K562 (cell line): ENCODE measurements around the gene USP19. TPM values are rescaled to one million over a fixed set of nuclear protein-coding genes. Genes with fewer than 3 reads are reported as not detected.

ENCODE experiments used
- ATAC-seq: fragments of 200-7000 bp; cut with Tn5 transposase; 3 replicates; pipeline ENCODE4 v1.9.1; 2020; ENCODE audit warnings: moderate library complexity
- BruUV-seq: library from RNA; stranded (reverse); fragments of 400-500 nt; replicated peaks from 2 replicates; lab custom pipeline; 2021; lab: Mats Ljungman, UMichigan
- CTCF ChIA-PET: fragments of 300-600 bp; formaldehyde crosslinking; extraction: SDS; loops from one replicate; lab custom pipeline; 2021; ENCODE audit warnings: low intra/inter-chr PET ratio; lab: Yijun Ruan, JAX
- POLR2A ChIA-PET: fragments of 300-600, 350-650 bp; sonication (Branson Sonifier 250); formaldehyde crosslinking; extraction: SDS; loops from one replicate; lab custom pipeline; 2021; ENCODE audit warnings: antibody characterized with exemption, inconsistent platforms; lab: Yijun Ruan, JAX
- DNase-seq, 4 experiments: peaks; one replicate each; pipeline versions ENCODE4 v3.0.0 to v3.0.0-alpha.2; 2011 to 2018; ENCODE audit warnings: low spot score in 3 of 4, mixed read lengths in 3 of 4; ENCODE audit errors: extremely low read depth in 1 of 4
- FAIRE-seq: peaks from 2 replicates; lab custom pipeline; 2011; peaks lifted over from hg19 to GRCh38; lab: Jason Lieb, UNC
- H2AFZ ChIP-seq: 2 replicates; pipeline ENCODE4 v1.6.0; 2011; ENCODE audit warnings: low read depth, low read length, control low read depth, inconsistent platforms
- H3K27ac ChIP-seq: fragments of 200-600 bp; 3 replicates; pipeline ENCODE4 v1.8.0; 2011; ENCODE audit warnings: low read depth, mild to moderate bottlenecking, control low read depth, inconsistent platforms, low read length, moderate library complexity, mixed read lengths; ENCODE audit errors: extremely low read depth
- H3K27me3 ChIP-seq, 2 experiments: fragments of 300-600 bp in 1 of 2; 2 replicates in 1 of 2; 3 replicates in 1 of 2; pipeline versions ENCODE4 v1.6.0 to v1.8.0; 2011; ENCODE audit warnings: inconsistent platforms in 2 of 2, low read length in 2 of 2, mild to moderate bottlenecking in 1 of 2, mixed read lengths in 1 of 2, moderate library complexity in 1 of 2; ENCODE audit not compliant: control insufficient read depth in 2 of 2, insufficient read depth in 2 of 2
- H3K36me3 ChIP-seq: fragments of 300-600 bp; 3 replicates; pipeline ENCODE4 v1.8.0; 2011; ENCODE audit warnings: mild to moderate bottlenecking, low read length, inconsistent platforms; ENCODE audit not compliant: control insufficient read depth, insufficient read depth
- H3K4me1 ChIP-seq, 2 experiments: fragments of 200-600 bp in 1 of 2; replicated peaks in 1 of 2; 2 replicates in 1 of 2; 3 replicates in 1 of 2; pipeline versions ENCODE4 v1.5.1 to v1.8.0; 2011; ENCODE audit warnings: inconsistent platforms in 2 of 2, low read length in 2 of 2, mild to moderate bottlenecking in 1 of 2, mixed read lengths in 1 of 2, moderate library complexity in 1 of 2; ENCODE audit not compliant: control insufficient read depth in 2 of 2, insufficient read depth in 2 of 2
- H3K4me2 ChIP-seq: 2 replicates; pipeline ENCODE4 v1.6.1; 2011; ENCODE audit warnings: low read length, control low read depth, inconsistent platforms, mixed read lengths; ENCODE audit not compliant: insufficient read depth
- H3K4me3 ChIP-seq: fragments of 200-600 bp; sonication (generic), shearing (Covaris generic); 2 replicates; pipeline ENCODE4 v1.5.1; 2016; ENCODE audit warnings: control low read depth, inconsistent platforms
- H3K79me2 ChIP-seq: fragments of 200-600 bp; 3 replicates; pipeline ENCODE4 v1.8.0; 2011; ENCODE audit warnings: low read length, inconsistent platforms; ENCODE audit not compliant: control insufficient read depth, insufficient read depth
- H3K9ac ChIP-seq, 2 experiments: 2 replicates each; pipeline versions ENCODE4 v1.6.0 to v1.6.1; 2011; ENCODE audit warnings: low read depth in 2 of 2, low read length in 2 of 2, control low read depth in 1 of 2, inconsistent platforms in 1 of 2, mild to moderate bottlenecking in 1 of 2, mixed read lengths in 1 of 2; ENCODE audit not compliant: insufficient read depth in 1 of 2
- H3K9me1 ChIP-seq: one replicate; pipeline ENCODE4 v1.6.0; 2011; ENCODE audit warnings: inconsistent platforms, mild to moderate bottlenecking, low read length, moderate library complexity; ENCODE audit not compliant: control insufficient read depth, insufficient read depth
- H3K9me3 ChIP-seq: replicated peaks from 2 replicates; pipeline ENCODE4 v1.5.1; 2011; ENCODE audit warnings: low read depth, low read length, inconsistent platforms; ENCODE audit not compliant: control insufficient read depth, insufficient read depth
- H4K20me1 ChIP-seq: replicated peaks from 2 replicates; pipeline ENCODE4 v1.6.1; 2011; ENCODE audit warnings: low read length, inconsistent platforms, mixed read lengths; ENCODE audit not compliant: control insufficient read depth, insufficient read depth
- CTBP1 ChIP-seq: fragments of 450-650 bp; IDR thresholded peaks from 2 replicates; pipeline ENCODE4 v1.6.1; 2016; ENCODE audit warnings: borderline replicate concordance
- CTCF ChIP-seq, 3 experiments: IDR thresholded peaks in 2 of 3; conservative IDR thresholded peaks in 1 of 3; 2 replicates each; pipeline ENCODE4 v1.5.1; 2011 to 2012; ENCODE audit warnings: low read length in 3 of 3, mild to moderate bottlenecking in 3 of 3, control low read depth in 2 of 3, improper control_type of control experiment in 1 of 3, inconsistent platforms in 1 of 3, low read depth in 1 of 3, mixed read lengths in 1 of 3, moderate library complexity in 1 of 3; ENCODE audit not compliant: insufficient read depth in 2 of 3
- CTCFL ChIP-seq: IDR thresholded peaks from 2 replicates; pipeline ENCODE4 v1.6.1; 2011; ENCODE audit warnings: borderline replicate concordance, low read depth, mild to moderate bottlenecking, moderate library complexity, low read length; ENCODE audit not compliant: insufficient read depth, poor library complexity, severe bottlenecking
- DPF2 ChIP-seq: fragments of 450-650 bp; IDR thresholded peaks from 2 replicates; pipeline ENCODE4 v1.6.1; 2016
- MYNN ChIP-seq, 2 experiments: sonication (generic); formaldehyde crosslinking in 1 of 2; IDR thresholded peaks; 2 replicates each; pipeline versions ENCODE4 v1.5.0 to v1.6.1; 2016 to 2020; ENCODE audit warnings: antibody characterized with exemption in 1 of 2, missing genetic modification reagents in 1 of 2
- NEUROD1 ChIP-seq: fragments of 150-350 bp; IDR thresholded peaks from 2 replicates; pipeline ENCODE4 v1.6.1; 2014; ENCODE audit warnings: borderline replicate concordance, low read length, low read depth; ENCODE audit not compliant: partially characterized antibody
- NR2C2 ChIP-seq, 2 experiments: fragments of 200-800 bp in 1 of 2; sonication (Bioruptor generic) in 1 of 2; sonication (generic) in 1 of 2; formaldehyde crosslinking in 1 of 2; IDR thresholded peaks; 2 replicates each; pipeline versions ENCODE4 v1.6.1 to v1.8.0; 2016 to 2022; ENCODE audit warnings: mild to moderate bottlenecking in 1 of 2, missing compliant biosample characterization in 1 of 2, missing genetic modification characterization in 1 of 2, missing genetic modification reagents in 1 of 2
- POLR2AphosphoS2 ChIP-seq: IDR thresholded peaks from 2 replicates; pipeline ENCODE4 v1.6.1; 2012; ENCODE audit warnings: low read length, improper control_type of control experiment
- RAD21 ChIP-seq, 2 experiments: fragments of 250-450 bp in 1 of 2; fragments of 450-650 bp in 1 of 2; sonication (Bioruptor Pico) in 1 of 2; formaldehyde crosslinking in 1 of 2; IDR thresholded peaks in 1 of 2; conservative IDR thresholded peaks in 1 of 2; 2 replicates each; pipeline versions ENCODE4 v1.4.0 to v1.8.0; 2020 to 2022; ENCODE audit warnings: mild to moderate bottlenecking in 2 of 2, moderate library complexity in 1 of 2
- RBM15 ChIP-seq: fragments of 200-400 bp; formaldehyde crosslinking; IDR thresholded peaks from 2 replicates; pipeline ENCODE4 v1.6.1; 2018; ENCODE audit warnings: mild to moderate bottlenecking, low read length, moderate library complexity; ENCODE audit not compliant: insufficient read depth
- RHOXF2B ChIP-seq: fragments of 250-450 bp; sonication (Bioruptor Pico); conservative IDR thresholded peaks from 2 replicates; pipeline ENCODE4 v1.5.1; 2021
- ZBTB34 ChIP-seq: fragments of 250-450 bp; sonication (Bioruptor Pico); IDR thresholded peaks from 2 replicates; pipeline ENCODE4 v1.8.0; 2021; ENCODE audit warnings: mild to moderate bottlenecking, moderate library complexity
- WGBS: fragments of 100-300 bp; shearing (Covaris generic); methylation state at CpG from one replicate; pipeline ENCODE4 v1.1.6; 2016; ENCODE audit warnings: low coverage, mixed read lengths; ENCODE audit not compliant: insufficient coverage; ENCODE audit errors: missing lambda C conversion rate; 5-methylcytosine and 5-hydroxymethylcytosine counted together
- in situ Hi-C: fragments of 300-500 bp; cut with MboI; formaldehyde crosslinking; loops from 4 replicates; pipeline ENCODE4 v1.15.0; 2018; ENCODE audit warnings: inconsistent platforms, mixed read lengths
- intact Hi-C: fragments of 100-400 bp; cut with micrococcal nuclease; formaldehyde crosslinking; loops from 2 replicates; pipeline ENCODE4 v1.14.2; 2022
- polyA plus RNA-seq, 8 experiments: library from polyadenylated mRNA; depleted of rRNA in 4 of 8; stranded (reverse) in 5 of 8; unstranded in 3 of 8; fragments of >200 nt; fragmentation: Nextera tagmentation in 2 of 8; fragmentation: Illumina TruSeq in 1 of 8; extraction: Ambion mirVana in 2 of 8; extraction: Trizol in 1 of 8; gene quantifications; 2 replicates each; pipeline versions ENCODE4 v1.2.1 to v1.2.3, GENCODE V29; 2011 to 2014; ENCODE audit warnings: inconsistent platforms in 1 of 8, missing spikeins in 1 of 8
- total RNA-seq, 7 experiments: library from RNA; depleted of rRNA in 6 of 7; stranded (reverse); fragments of >200 nt in 6 of 7; fragmentation: Illumina TruSeq in 2 of 7; extraction: Trizol in 2 of 7; gene quantifications; 2 replicates each; pipeline versions ENCODE4 v1.2.1 to v1.2.3, GENCODE V29; 2011 to 2021; ENCODE audit warnings: low replicate concordance in 1 of 7

The USP19 gene
- total and polyA plus RNA-seq, 9 of the 15 experiments (the other 6 are each of a cell fraction or from before 2014, with no cell fraction given), result 0.24 to 65.9 (median 36.9) TPM

DNA sequence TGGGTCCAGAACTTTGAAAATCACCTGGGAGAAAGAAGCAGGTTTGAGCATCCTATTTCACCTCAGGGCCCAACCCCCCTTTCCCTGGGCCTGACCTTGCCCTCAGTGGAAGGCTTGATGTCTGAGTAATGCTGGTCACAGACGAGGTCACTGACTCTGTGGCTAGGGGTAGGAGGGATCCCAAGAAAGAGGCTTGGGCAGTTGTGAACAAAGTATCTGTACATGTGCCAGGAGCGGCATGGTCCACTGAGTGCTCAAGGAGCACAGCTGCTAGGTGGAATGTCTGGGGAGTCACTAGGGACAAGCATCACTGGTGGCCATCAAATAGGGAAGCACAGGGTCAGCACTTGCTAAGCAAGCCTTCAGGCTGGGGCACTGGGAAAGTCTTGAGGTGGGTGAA lies 38.2 kb upstream of the USP19 start (continued):
- TF ChIP-seq DPF2 (no peak), MYNN (IDR thresholded peaks at IDR 0.05) (no peak), MYNN (CRISPR knock-in tag; IDR thresholded peaks at IDR 0.05) (no peak)
- TF ChIP-seq, all 486 proteins: peak for 0

GRCh38 chr3:49158103-49158709 lies 37.6 kb upstream of the USP19 start:
- intact Hi-C loops, result loop anchor here (5.0 kb wide), 1 partner anchor 171 kb away; no protein-coding TSS in a partner anchor
- Histone ChIP-seq H3K9ac (no peak overlapping the region), H3K27ac (no peak overlapping the region), H3K27me3 (no peaks in the 10 kb centered on the region), H3K79me2 (no peaks in the 10 kb centered on the region), H3K36me3 (peaks cover 13% of the 10 kb centered on the region; the same call in 2 of the 3 replicates), H3K9me1 (no peaks in the 10 kb centered on the region), H2AFZ (no peak overlapping the region), H3K9me3 (no peaks in the 10 kb centered on the region), H3K4me3 (no peak overlapping the region), H3K4me1 (peaks cover 0 to 3% of the 10 kb centered on the region in 2 experiments; a peak in 2 of 5 replicates), H4K20me1 (no peaks in the 10 kb centered on the region), H3K4me2 (no peak overlapping the region)
- CTCF ChIA-PET, result interaction anchor here (0.7 kb wide), 1 partner anchor 181 kb away, joined by 3 read pairs; no protein-coding TSS in a partner anchor
- FAIRE-seq, result peak; percentile 62
- no TSS peak for BruUV-seq
- peak; percentile 76 for ATAC-seq
- DNase-seq, result peak in 3 of 4 experiments; percentile 35 to 67 (median 40)
- POLR2A ChIA-PET, result interaction anchor here (0.7 kb wide), 2 partner anchors 20 to 21 kb away, joined by 3 read pairs; no protein-coding TSS in a partner anchor
- WGBS, result 52% methylated on average over 4 of the region's 5 CpGs
- in situ Hi-C loops, result loop anchor here (25.0 kb wide), 1 partner anchor 279 kb away; the partner anchor contains the start of gene NICN1
- TF ChIP-seq NR2C2 (CRISPR knock-in tag; IDR thresholded peaks at IDR 0.05), result peak; percentile 95
- peak; percentile 96 for TF ChIP-seq NR2C2 (tag; IDR thresholded peaks at IDR 0.05)
- no peak for TF ChIP-seq RBM15
- TF ChIP-seq CTBP1, result peak; percentile 46
- TF ChIP-seq NEUROD1, result no peak
- TF ChIP-seq RAD21 (CRISPR knock-in tag; conservative IDR thresholded peaks at IDR 0.05 in 1 of 2, IDR thresholded peaks at IDR 0.05 in 1 of 2), result peak; percentile 27 to 63; a peak in 2 of 4 replicates
- no peak for TF ChIP-seq RHOXF2B (CRISPR knock-in tag)
- 0 out of 2 replicates have a peak, but pooled peaks have one; percentile 47 for TF ChIP-seq POLR2AphosphoS2
- peak; percentile 49 for TF ChIP-seq CTCFL
- no peak for TF ChIP-seq ZBTB34 (CRISPR knock-in tag)
- TF ChIP-seq CTCF (IDR thresholded peaks at IDR 0.05 in 2 of 3, conservative IDR thresholded peaks at IDR 0.05 in 1 of 3; ENCODE audit: insufficient read depth in 2 of 3, low read depth in 1 of 3, low read length in 3 of 3), result peak; percentile 54 to 66 (median 64)
